SU-DHL-6 (cell line): ENCODE results near the gene SLC39A9.
"Not testable (repeated sequence)": the region's sequence is repeated elsewhere in the genome, so short reads cannot be mapped to it uniquely, and the experiment has no call there.

ENCODE experiments used
- H2AFZ ChIP-seq: fragments of 200-600 bp; sonication (generic); 2 replicates; pipeline ENCODE4 v1.6.1; 2014; ENCODE audit warnings: low read depth, mild to moderate bottlenecking, moderate library complexity, mixed read lengths, antibody characterized with exemption, low read length; ENCODE audit not compliant: severe bottlenecking
- H3F3A ChIP-seq: fragments of 200-600 bp; shearing (Covaris generic); 2 replicates; pipeline ENCODE4 v1.6.0; 2016; ENCODE audit warnings: antibody characterized with exemption, mild to moderate bottlenecking; ENCODE audit not compliant: insufficient read depth
- H3K27ac ChIP-seq: fragments of 200-600 bp; sonication (generic); 2 replicates; pipeline ENCODE4 v1.5.1; 2016; ENCODE audit warnings: low read depth, mild to moderate bottlenecking, low read length, moderate library complexity, mixed read lengths
- H3K27me3 ChIP-seq: fragments of 200-600 bp; sonication (generic), shearing (Covaris generic); 2 replicates; pipeline ENCODE4 v1.6.0; 2014; ENCODE audit warnings: mild to moderate bottlenecking, low read length
- H3K36me3 ChIP-seq: fragments of 200-600 bp; sonication (generic); 2 replicates; pipeline ENCODE4 v1.6.1; 2014; ENCODE audit warnings: mild to moderate bottlenecking, low read length, mixed read lengths
- H3K4me2 ChIP-seq: fragments of 300-600, 200-600 bp; shearing (Covaris generic), sonication (generic); 2 replicates; pipeline ENCODE4 v1.6.0; 2014; ENCODE audit warnings: low read length, low read depth, mild to moderate bottlenecking; ENCODE audit not compliant: poor library complexity, severe bottlenecking
- H3K4me3 ChIP-seq: fragments of 200-600 bp; sonication (generic); 2 replicates; pipeline ENCODE4 v1.5.1; 2014; ENCODE audit warnings: antibody characterized with exemption, low read length, mild to moderate bottlenecking, mixed read lengths; ENCODE audit not compliant: insufficient read depth, poor library complexity, severe bottlenecking
- H3K79me2 ChIP-seq: fragments of 200-600 bp; sonication (generic); 2 replicates; pipeline ENCODE4 v1.6.1; 2014; ENCODE audit warnings: mild to moderate bottlenecking, low read length, moderate library complexity; ENCODE audit not compliant: insufficient read depth
- H3K9ac ChIP-seq: fragments of 200-600 bp; sonication (generic); 2 replicates; pipeline ENCODE4 v1.7.0; 2014; ENCODE audit warnings: mild to moderate bottlenecking, low read length
- H3K9me2 ChIP-seq: fragments of 200-600 bp; sonication (generic); replicated peaks from 2 replicates; pipeline ENCODE4 v1.6.1; 2014; ENCODE audit warnings: low read length; ENCODE audit not compliant: insufficient read depth
- H3K9me3 ChIP-seq: fragments of 200-600 bp; sonication (generic); 2 replicates; pipeline ENCODE4 v1.6.1; 2014; ENCODE audit warnings: low read length, mixed read lengths; ENCODE audit not compliant: insufficient read depth
- H4K20me1 ChIP-seq: fragments of 200-600 bp; sonication (generic); 2 replicates; pipeline ENCODE4 v1.6.1; 2014; ENCODE audit warnings: low read depth, mild to moderate bottlenecking, antibody characterized with exemption, low read length, moderate library complexity, mixed read lengths
- EZH2phosphoT487 ChIP-seq: fragments of 200-600 bp; sonication (generic), shearing (Covaris generic); conservative IDR thresholded peaks from 2 replicates; pipeline ENCODE4 v1.6.1; 2018; ENCODE audit warnings: mild to moderate bottlenecking, antibody characterized with exemption, low read length, moderate library complexity, mixed read lengths
- TF ChIP-seq, protein P1 (sequence below): fragments of 200-600 bp; sonication (generic); IDR thresholded peaks from one replicate; pipeline ENCODE4 v1.5.1; 2017; ENCODE audit warnings: antibody characterized with exemption, mild to moderate bottlenecking, low read length, moderate library complexity; ENCODE audit not compliant: insufficient read depth, poor library complexity, severe bottlenecking

SLC39A9 gene

DNA sequence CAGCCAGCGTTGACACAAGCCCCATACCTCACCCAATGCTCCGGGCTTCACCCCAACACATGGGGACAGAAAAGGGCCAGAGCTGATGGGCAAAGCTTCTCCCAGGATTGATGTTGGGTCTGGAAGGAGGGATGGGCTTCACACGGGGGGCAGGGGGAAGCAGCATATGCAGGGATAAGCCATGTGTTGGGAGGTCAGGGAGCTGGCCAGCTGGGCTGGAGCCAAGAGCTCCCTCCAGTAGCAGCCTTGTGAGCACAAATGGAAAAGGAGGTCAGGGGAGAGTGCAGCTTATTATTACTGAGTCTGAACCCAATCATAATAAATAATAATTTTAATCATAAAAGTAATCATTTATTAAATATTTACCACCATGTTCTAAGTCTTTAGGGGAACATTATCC lies 95.3 kb downstream of the SLC39A9 start:
- Histone ChIP-seq H3K9me2 (no peaks in the 10 kb centered on the region), H3K27ac (no peak overlapping the region), H3K4me3 (no peak overlapping the region), H3K27me3 (no peaks in the 10 kb centered on the region), H3K79me2 (no peaks in the 10 kb centered on the region), H3F3A (no peaks in the 10 kb centered on the region), H3K9me3 (no peaks in the 10 kb centered on the region), H4K20me1 (no peaks in the 10 kb centered on the region), H3K36me3 (no peaks in the 10 kb centered on the region), H3K4me2 (no peak overlapping the region), H3K9ac (no peak overlapping the region), H2AFZ (no peak overlapping the region)
- TF ChIP-seq, protein P1, sequence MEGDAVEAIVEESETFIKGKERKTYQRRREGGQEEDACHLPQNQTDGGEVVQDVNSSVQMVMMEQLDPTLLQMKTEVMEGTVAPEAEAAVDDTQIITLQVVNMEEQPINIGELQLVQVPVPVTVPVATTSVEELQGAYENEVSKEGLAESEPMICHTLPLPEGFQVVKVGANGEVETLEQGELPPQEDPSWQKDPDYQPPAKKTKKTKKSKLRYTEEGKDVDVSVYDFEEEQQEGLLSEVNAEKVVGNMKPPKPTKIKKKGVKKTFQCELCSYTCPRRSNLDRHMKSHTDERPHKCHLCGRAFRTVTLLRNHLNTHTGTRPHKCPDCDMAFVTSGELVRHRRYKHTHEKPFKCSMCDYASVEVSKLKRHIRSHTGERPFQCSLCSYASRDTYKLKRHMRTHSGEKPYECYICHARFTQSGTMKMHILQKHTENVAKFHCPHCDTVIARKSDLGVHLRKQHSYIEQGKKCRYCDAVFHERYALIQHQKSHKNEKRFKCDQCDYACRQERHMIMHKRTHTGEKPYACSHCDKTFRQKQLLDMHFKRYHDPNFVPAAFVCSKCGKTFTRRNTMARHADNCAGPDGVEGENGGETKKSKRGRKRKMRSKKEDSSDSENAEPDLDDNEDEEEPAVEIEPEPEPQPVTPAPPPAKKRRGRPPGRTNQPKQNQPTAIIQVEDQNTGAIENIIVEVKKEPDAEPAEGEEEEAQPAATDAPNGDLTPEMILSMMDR, result no peak
- no peak for TF ChIP-seq EZH2phosphoT487

DNA sequence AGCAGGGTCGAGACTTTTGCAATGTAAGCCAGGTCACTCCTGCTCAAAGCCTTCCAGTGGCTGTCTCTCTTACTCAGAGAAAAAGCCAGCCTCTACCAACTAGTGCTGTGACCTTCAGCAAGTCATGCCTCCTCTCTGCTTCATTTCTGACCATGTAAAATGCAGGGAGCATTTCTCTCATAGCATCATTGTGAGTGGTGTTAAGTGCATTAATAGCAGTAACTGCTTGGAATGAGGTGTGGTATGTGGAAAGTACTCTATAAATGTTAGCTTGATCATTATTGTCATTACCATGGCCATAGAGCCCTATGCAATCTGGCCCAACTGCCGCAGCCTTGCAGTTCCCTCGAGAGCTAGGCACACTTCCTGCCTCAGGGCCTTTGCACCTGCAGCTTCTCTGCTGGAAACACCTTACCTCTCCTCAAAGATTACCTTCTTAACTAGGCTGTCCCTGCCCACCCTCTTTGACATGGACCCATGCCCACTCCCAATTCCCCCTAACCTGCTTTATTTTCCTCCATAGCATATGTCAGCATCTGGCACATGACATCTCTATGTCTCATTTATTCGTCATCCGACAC lies 96.9 kb downstream of the SLC39A9 start:
- H3F3A ChIP-seq, result no peaks in the 10 kb centered on the region
- no peaks in the 10 kb centered on the region for H4K20me1 ChIP-seq
- H3K9ac ChIP-seq, result no peak overlapping the region
- H3K9me3 ChIP-seq, result no peaks in the 10 kb centered on the region
- no peak for TF ChIP-seq EZH2phosphoT487
- TF ChIP-seq, protein P1, result no peak
- no peaks in the 10 kb centered on the region for H3K9me2 ChIP-seq
- H3K27ac ChIP-seq, result no peak overlapping the region
- no peak overlapping the region for H3K4me2 ChIP-seq
- no peaks in the 10 kb centered on the region for H3K36me3 ChIP-seq
- H3K4me3 ChIP-seq, result no peak overlapping the region
- H3K79me2 ChIP-seq, result no peaks in the 10 kb centered on the region
- H2AFZ ChIP-seq, result no peak overlapping the region
- H3K27me3 ChIP-seq, result no peaks in the 10 kb centered on the region

DNA sequence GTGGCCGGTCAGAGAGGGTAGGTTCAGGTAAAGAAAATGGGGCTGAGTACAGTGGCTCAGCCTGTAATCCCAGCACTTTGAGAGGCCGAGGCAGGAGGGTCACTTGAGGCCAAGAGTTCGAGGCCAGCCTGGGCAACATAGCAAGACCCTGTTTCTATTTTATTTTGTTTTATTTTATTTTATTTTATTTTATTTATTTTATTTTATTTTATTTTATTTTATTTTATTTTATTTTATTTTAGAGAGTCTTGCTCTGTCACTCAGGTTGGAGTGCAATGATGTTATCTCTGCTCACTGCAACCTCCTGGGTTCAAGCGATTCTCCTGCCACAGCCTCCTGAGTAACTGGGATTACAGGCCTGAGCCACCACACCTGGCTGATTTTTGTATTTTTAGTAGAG lies 99.4 kb downstream of the SLC39A9 start:
- H3K9me2 ChIP-seq, H3K27me3 ChIP-seq, H4K20me1 ChIP-seq: not testable (repeated sequence)

DNA sequence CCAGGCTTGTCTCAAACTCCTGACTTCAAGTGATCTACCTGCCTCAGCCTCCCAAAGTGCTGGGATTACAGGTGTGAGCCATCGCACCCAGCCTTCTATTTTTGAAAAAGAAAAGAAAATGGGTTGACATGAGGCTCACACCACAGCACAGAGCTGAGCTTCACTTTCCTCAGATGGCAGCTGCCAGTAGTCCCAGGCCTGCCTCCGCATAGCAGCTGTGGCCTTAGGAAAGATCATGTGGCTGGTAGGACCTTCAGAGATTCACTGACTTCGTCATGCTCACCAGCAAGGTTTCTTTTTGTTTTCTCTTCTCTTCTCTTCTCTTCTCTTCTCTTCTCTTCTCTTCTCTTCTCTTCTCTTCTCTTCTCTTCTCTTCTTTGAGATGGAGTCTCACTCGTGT lies 99.8 kb downstream of the SLC39A9 start:
- not testable (repeated sequence) for H3K9me3 ChIP-seq, H3K79me2 ChIP-seq, H2AFZ ChIP-seq, H3K36me3 ChIP-seq, H4K20me1 ChIP-seq, H3K4me3 ChIP-seq, H3K27ac ChIP-seq, H3K4me2 ChIP-seq, H3K9me2 ChIP-seq, H3K9ac ChIP-seq, H3K27me3 ChIP-seq, H3F3A ChIP-seq

More for the DNA sequence above, 99.4 kb downstream of the SLC39A9 start:
- H3K4me3 ChIP-seq, H2AFZ ChIP-seq, H3K79me2 ChIP-seq, H3F3A ChIP-seq, H3K27ac ChIP-seq, H3K36me3 ChIP-seq, H3K4me2 ChIP-seq, H3K9me3 ChIP-seq, H3K9ac ChIP-seq: not testable (repeated sequence)
